Activated B cell treated with CpG ODN at 0.5 μM for 24 hours (primary cell): ENCODE measurements around the gene ASB13. TPM values are rescaled to one million over a fixed set of nuclear protein-coding genes. Genes with fewer than 3 reads are reported as not detected.

Experiments
- ATAC-seq: fragments of 200-7000 bp; cut with Tn5 transposase; one replicate; pipeline ENCODE4 v1.10.0; 2021; ENCODE audit warnings: low read depth, mild to moderate bottlenecking, moderate library complexity
- CTCF ChIA-PET: fragments of 350-600 bp; sonication (Branson Sonifier 250); formaldehyde crosslinking; loops from one replicate; lab custom pipeline; 2021; ENCODE audit warnings: antibody characterized with exemption; lab: Charles Lee
- POLR2A ChIA-PET: fragments of 350-600 bp; sonication (Branson Sonifier 250); formaldehyde crosslinking; loops from one replicate; lab custom pipeline; 2021; ENCODE audit warnings: antibody characterized with exemption; lab: Charles Lee
- DNase-seq: peaks from one replicate; pipeline ENCODE4 v3.0.0; 2022
- H3K27ac Mint-ChIP-seq: one replicate; pipeline ENCODE4 v1.8.0; 2020; ENCODE audit warnings: mixed read lengths
- H3K27me3 Mint-ChIP-seq: one replicate; pipeline ENCODE4 v1.8.0; 2021; ENCODE audit warnings: mixed read lengths
- H3K36me3 Mint-ChIP-seq: one replicate; pipeline ENCODE4 v1.8.0; 2021; ENCODE audit warnings: low read depth, mixed read lengths
- H3K4me1 Mint-ChIP-seq: one replicate; pipeline ENCODE4 v1.8.0; 2021; ENCODE audit warnings: mixed read lengths
- H3K4me3 Mint-ChIP-seq: one replicate; pipeline ENCODE4 v1.8.0; 2020; ENCODE audit warnings: mild to moderate bottlenecking, mixed read lengths
- H3K9me3 Mint-ChIP-seq: one replicate; pipeline ENCODE4 v1.8.0; 2020; ENCODE audit warnings: mixed read lengths
- CTCF ChIP-seq: fragments of 200-600 bp; IDR thresholded peaks from one replicate; pipeline ENCODE4 v1.8.0; 2022; ENCODE audit warnings: antibody characterized with exemption, mild to moderate bottlenecking
- intact Hi-C: fragments of 100-400 bp; cut with micrococcal nuclease; formaldehyde crosslinking; loops from one replicate; pipeline ENCODE4 v1.15.1; 2024
- total RNA-seq: library from RNA; stranded (reverse); gene quantifications from 2 replicates; pipeline ENCODE4 v1.2.3, GENCODE V29; 2022

Gene ASB13
- total RNA-seq, 1 donor from 2014 or later: 3.3 TPM

DNA sequence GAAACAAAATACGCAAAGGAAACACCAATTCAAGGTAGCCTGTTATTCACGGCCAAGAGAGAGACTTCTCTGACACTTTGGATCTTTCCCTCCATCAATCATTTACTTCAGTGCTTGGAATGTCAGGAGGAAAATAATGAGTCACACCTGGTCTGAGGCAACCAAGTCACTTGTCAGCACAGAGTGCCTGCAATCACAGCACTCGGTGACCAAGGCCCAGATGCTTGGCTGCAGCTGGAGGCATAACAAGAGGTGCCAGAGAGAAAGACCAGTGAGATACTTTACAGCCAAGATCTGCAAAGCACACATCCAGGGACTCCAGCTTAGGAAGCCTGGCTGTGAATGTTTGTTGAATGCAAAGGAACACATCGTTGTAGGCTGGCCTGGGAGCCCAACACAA, 33.9 kb downstream of the ASB13 start:
- ChIA-PET CTCF (interaction anchor here (1.5 kb wide), 1 partner anchor 10 kb away, joined by 7 read pairs; no protein-coding TSS in a partner anchor), POLR2A (no interaction called here)
- Mint-ChIP-seq H3K27me3 (peaks cover 5% of the 10 kb centered on the region), H3K36me3 (no peaks in the 10 kb centered on the region), H3K4me3 (no peak overlapping the region), H3K4me1 (peaks cover 10% of the 10 kb centered on the region), H3K27ac (no peak overlapping the region), H3K9me3 (no peaks in the 10 kb centered on the region)
- intact Hi-C loops: loop anchor here (5.0 kb wide), 1 partner anchor 240 kb away; no protein-coding TSS in a partner anchor
- ATAC-seq (no peak), DNase-seq (no peak)
- TF ChIP-seq CTCF: no peak

DNA sequence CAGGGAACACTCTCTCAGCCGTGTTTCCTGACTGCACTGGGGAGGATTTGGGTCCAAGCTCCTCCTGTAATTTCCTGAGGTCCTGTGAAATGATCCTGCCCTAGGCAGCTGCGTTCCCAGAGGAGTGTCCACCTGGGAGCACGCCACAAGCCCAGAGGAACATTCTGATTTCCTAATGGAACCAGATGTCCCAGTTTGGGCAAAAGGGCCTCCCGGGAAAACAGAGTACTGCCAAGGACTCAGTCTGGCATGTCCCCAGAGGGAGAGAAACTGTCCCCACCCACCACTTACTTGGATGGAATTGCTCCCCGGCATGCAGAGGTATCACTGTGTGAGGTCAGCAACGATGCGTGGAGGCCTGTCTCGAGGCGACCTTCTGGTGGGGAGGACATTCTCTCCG, 34.5 kb downstream of the ASB13 start:
- Mint-ChIP-seq H3K9me3 (no peaks in the 10 kb centered on the region), H3K27ac (no peak overlapping the region), H3K4me3 (no peak overlapping the region), H3K4me1 (peaks cover 10% of the 10 kb centered on the region), H3K27me3 (peaks cover 5% of the 10 kb centered on the region), H3K36me3 (no peaks in the 10 kb centered on the region)
- no peak for DNase-seq
- no peak for TF ChIP-seq CTCF
- ChIA-PET POLR2A (no interaction called here), CTCF (interaction anchor here (1.5 to 11.8 kb wide), 2 partner anchors 9 to 189 kb away, joined by 7 to 431 read pairs; no protein-coding TSS in a partner anchor)
- no peak for ATAC-seq
- intact Hi-C loops: loop anchor here (2.0 to 5.0 kb wide), 2 partner anchors 79 to 240 kb away; no protein-coding TSS in a partner anchor

- POLR2A ChIA-PET: no interaction called here
- H3K4me3 Mint-ChIP-seq: no peak overlapping the region
These were observed 36.3 kb downstream of the ASB13 start for GRCh38 chr10:5630112-5630436.

GRCh38 chr10:5629303-5630111, 36.9 kb downstream of the ASB13 start:
- ChIA-PET POLR2A (no interaction called here), CTCF (interaction anchor here (0.6 to 11.8 kb wide), 22 partner anchors 8 to 772 kb away, joined by 3 to 431 read pairs (median 4); no protein-coding TSS in a partner anchor)
- DNase-seq: peak; percentile 71
- intact Hi-C loops: loop anchor here (1.0 to 5.0 kb wide), 3 partner anchors 56 to 243 kb away; no protein-coding TSS in a partner anchor
- no peak overlapping the region for H3K27ac Mint-ChIP-seq
- TF ChIP-seq CTCF: peak; percentile 78
- H3K4me1 Mint-ChIP-seq: peaks cover 10% of the 10 kb centered on the region
- H3K36me3 Mint-ChIP-seq: no peaks in the 10 kb centered on the region
- H3K27me3 Mint-ChIP-seq: peaks cover 5% of the 10 kb centered on the region
- no peak overlapping the region for H3K4me3 Mint-ChIP-seq
- peak; percentile 98 for ATAC-seq
- H3K9me3 Mint-ChIP-seq: no peaks in the 10 kb centered on the region

More at GRCh38 chr10:5630112-5630436, 36.3 kb downstream of the ASB13 start:
- CTCF ChIA-PET: interaction anchor here (0.7 to 11.8 kb wide), 21 partner anchors 8 to 772 kb away, joined by 3 to 431 read pairs (median 4); no protein-coding TSS in a partner anchor
- ATAC-seq: no peak
- intact Hi-C loops: loop anchor here (2.0 to 5.0 kb wide), 2 partner anchors 81 to 242 kb away; no protein-coding TSS in a partner anchor
- H3K36me3 Mint-ChIP-seq: no peaks in the 10 kb centered on the region
- TF ChIP-seq CTCF: no peak
- no peak overlapping the region for H3K27ac Mint-ChIP-seq
- peaks cover 10% of the 10 kb centered on the region for H3K4me1 Mint-ChIP-seq
- H3K27me3 Mint-ChIP-seq: peaks cover 5% of the 10 kb centered on the region
- no peaks in the 10 kb centered on the region for H3K9me3 Mint-ChIP-seq
- no peak for DNase-seq
